Measurements from ENCODE around the gene DNAL4. TPM values are rescaled to one million over a fixed set of nuclear protein-coding genes. Genes with fewer than 3 reads are reported as not detected.

DNAL4 gene
- total RNA-seq, 1 experiment from 2014 or later, result 8.3 TPM

DNA sequence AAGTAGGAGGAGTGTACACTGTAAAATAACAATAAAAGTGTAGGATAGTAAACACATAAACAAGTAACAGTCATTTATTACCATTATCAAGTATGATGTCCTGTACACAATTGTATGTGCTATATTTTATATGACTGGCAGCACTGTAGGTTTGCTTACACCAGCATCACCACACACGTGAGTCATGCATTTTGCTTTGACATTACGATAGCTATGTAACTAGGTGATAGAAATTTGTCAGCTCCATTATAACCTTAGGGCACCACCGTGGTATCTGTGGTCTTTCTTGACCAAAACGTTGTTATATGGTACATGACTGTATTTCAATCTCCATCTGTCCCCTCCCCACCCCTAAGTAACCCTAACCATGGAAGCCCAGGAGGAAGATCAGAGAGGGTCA is 1.1 kb downstream of the DNAL4 start:
- Histone ChIP-seq H4K8ac (replicated peaks; ENCODE audit: insufficient read length, low read depth, low read length) (no peak overlapping the region), H3K27ac (ENCODE audit: insufficient read length, low read depth, low read length) (no peak overlapping the region), H4K20me1 (ENCODE audit: control insufficient read depth, insufficient read depth, insufficient read length) (no peaks in the 10 kb centered on the region), H2BK5ac (ENCODE audit: insufficient read length, low read length) (no peak overlapping the region), H3K23ac (ENCODE audit: insufficient read length, low read depth, low read length) (no peak overlapping the region), H3T11ph (ENCODE audit: low read length) (no peak overlapping the region), H2AK5ac (ENCODE audit: insufficient read length, low read length) (no peak overlapping the region), H3K23me2 (ENCODE audit: insufficient read length, low read depth, low read length, poor library complexity, severe bottlenecking) (no peaks in the 10 kb centered on the region), H3K79me1 (ENCODE audit: insufficient read depth, low read depth, low read length, poor library complexity, severe bottlenecking) (no peaks in the 10 kb centered on the region), H2BK15ac (ENCODE audit: low read depth, low read length) (no peak overlapping the region), H3K27me3 (ENCODE audit: insufficient read depth, low read length) (no peaks in the 10 kb centered on the region), H4K91ac (ENCODE audit: insufficient read length, low read depth, low read length) (no peak overlapping the region), H2BK120ac (ENCODE audit: low read depth, low read length, poor library complexity, severe bottlenecking) (no peak overlapping the region), H3K4me1 (ENCODE audit: insufficient read depth, low read length) (no peaks in the 10 kb centered on the region), H3K18ac (ENCODE audit: insufficient read length, low read depth, low read length) (no peak overlapping the region), H3K9me3 (ENCODE audit: control insufficient read depth, low read depth, low read length) (no peaks in the 10 kb centered on the region), H2AFZ (ENCODE audit: low read length) (no peak overlapping the region), H3K79me2 (ENCODE audit: insufficient read depth, low read length) (no peaks in the 10 kb centered on the region), H2BK12ac (ENCODE audit: insufficient read length, low read depth, low read length) (no peak overlapping the region), H3K4me2 (ENCODE audit: insufficient read depth, insufficient read length, low read length) (peak overlapping the region; percentile 66), H3K14ac (ENCODE audit: insufficient read depth, low read length) (no peak overlapping the region), H3K4ac (ENCODE audit: low read depth, low read length) (no peak overlapping the region), H4K5ac (ENCODE audit: insufficient read length, low read depth, low read length) (no peak overlapping the region), H3K9ac (ENCODE audit: extremely low read depth, insufficient read length, low read length) (no peak overlapping the region), H3K56ac (ENCODE audit: insufficient read length, low read depth, low read length) (no peak overlapping the region), H2BK20ac (ENCODE audit: low read depth, low read length, poor library complexity, severe bottlenecking) (no peak overlapping the region)
- no peaks in the 10 kb centered on the region for H3K36me3 Mint-ChIP-seq (ENCODE audit: insufficient read depth in 1 of 3, low read depth in 3 of 3)
- H3K4me1 Mint-ChIP-seq, result peaks cover 13 to 18% of the 10 kb centered on the region in 2 experiments
- no peak for DNase-seq
- TF ChIP-seq, protein P1, sequence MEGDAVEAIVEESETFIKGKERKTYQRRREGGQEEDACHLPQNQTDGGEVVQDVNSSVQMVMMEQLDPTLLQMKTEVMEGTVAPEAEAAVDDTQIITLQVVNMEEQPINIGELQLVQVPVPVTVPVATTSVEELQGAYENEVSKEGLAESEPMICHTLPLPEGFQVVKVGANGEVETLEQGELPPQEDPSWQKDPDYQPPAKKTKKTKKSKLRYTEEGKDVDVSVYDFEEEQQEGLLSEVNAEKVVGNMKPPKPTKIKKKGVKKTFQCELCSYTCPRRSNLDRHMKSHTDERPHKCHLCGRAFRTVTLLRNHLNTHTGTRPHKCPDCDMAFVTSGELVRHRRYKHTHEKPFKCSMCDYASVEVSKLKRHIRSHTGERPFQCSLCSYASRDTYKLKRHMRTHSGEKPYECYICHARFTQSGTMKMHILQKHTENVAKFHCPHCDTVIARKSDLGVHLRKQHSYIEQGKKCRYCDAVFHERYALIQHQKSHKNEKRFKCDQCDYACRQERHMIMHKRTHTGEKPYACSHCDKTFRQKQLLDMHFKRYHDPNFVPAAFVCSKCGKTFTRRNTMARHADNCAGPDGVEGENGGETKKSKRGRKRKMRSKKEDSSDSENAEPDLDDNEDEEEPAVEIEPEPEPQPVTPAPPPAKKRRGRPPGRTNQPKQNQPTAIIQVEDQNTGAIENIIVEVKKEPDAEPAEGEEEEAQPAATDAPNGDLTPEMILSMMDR (conservative IDR thresholded peaks at IDR 0.05), result no peak
- H3K27ac Mint-ChIP-seq, result no peak overlapping the region
- no peaks in the 10 kb centered on the region for H3K9me3 Mint-ChIP-seq
- peak overlapping the region; percentile 73 to 92 for H3K4me3 Mint-ChIP-seq
- WGBS (ENCODE audit: extremely low coverage, insufficient read length, low lambda C conversion rate), result no CpG with 5 or more reads among the region's 4 CpGs
- peaks cover 24% of the 10 kb centered on the region for H3K27me3 Mint-ChIP-seq (ENCODE audit: low read depth)
